Spleen (tissue), 11 donors: ENCODE results near the gene FAM222A. TPM values are rescaled to one million over a fixed set of nuclear protein-coding genes. Genes with fewer than 3 reads are reported as not detected.
A peak's percentile ranks its signal among the peaks of the same experiment; 100 is the strongest.

Experiments used
- DNase-seq: peaks from one replicate; pipeline ENCODE4 v3.0.0-alpha.2; 2020
- H3K27ac ChIP-seq, 8 donors: fragments of 200-600 bp; sonication (generic) in 7 of 8; 1 replicate in 4 of 8; 2 replicates in 4 of 8; pipeline versions ENCODE4 v1.5.0 to v1.8.0; 2016 to 2021; ENCODE audit warnings: inconsistent platforms in 4 of 8, mild to moderate bottlenecking in 4 of 8, moderate library complexity in 1 of 8
- H3K27me3 ChIP-seq, 7 donors: fragments of 200-600 bp; sonication (generic) in 6 of 7; replicated peaks in 1 of 7; 1 replicate in 4 of 7; 2 replicates in 3 of 7; pipeline versions ENCODE4 v1.5.0 to v1.8.0; 2016 to 2021; ENCODE audit warnings: inconsistent platforms in 3 of 7, mild to moderate bottlenecking in 1 of 7
- H3K36me3 ChIP-seq, 6 donors: fragments of 200-600 bp; sonication (generic) in 5 of 6; 1 replicate in 4 of 6; 2 replicates in 2 of 6; pipeline versions ENCODE4 v1.5.0 to v1.8.0; 2016 to 2021; ENCODE audit warnings: inconsistent platforms in 2 of 6
- H3K4me1 ChIP-seq, 6 donors: fragments of 200-600 bp; sonication (generic) in 5 of 6; 1 replicate in 3 of 6; 2 replicates in 3 of 6; pipeline versions ENCODE4 v1.5.0 to v1.8.0; 2016 to 2021; ENCODE audit warnings: inconsistent platforms in 3 of 6
- H3K4me3 ChIP-seq, 8 donors: fragments of 200-600 bp; sonication (generic) in 7 of 8; 1 replicate in 4 of 8; 2 replicates in 4 of 8; pipeline versions ENCODE4 v1.5.0 to v1.8.0; 2016 to 2021; ENCODE audit warnings: inconsistent platforms in 4 of 8, mild to moderate bottlenecking in 4 of 8, moderate library complexity in 2 of 8
- H3K9me3 ChIP-seq, 8 donors: fragments of 200-600 bp; sonication (generic) in 7 of 8; 1 replicate in 4 of 8; 2 replicates in 4 of 8; pipeline versions ENCODE4 v1.5.0 to v1.8.0; 2016 to 2021; ENCODE audit warnings: inconsistent platforms in 4 of 8
- CTCF ChIP-seq, 11 experiments: fragments of 200-600 bp in 7 of 11; fragments of 450-650 bp in 4 of 11; sonication (generic) in 4 of 11; IDR thresholded peaks in 8 of 11; conservative IDR thresholded peaks in 3 of 11; 1 replicate in 7 of 11; 2 replicates in 4 of 11; pipeline versions ENCODE4 v1.4.0 to v1.8.0; 2016 to 2021; ENCODE audit warnings: antibody characterized with exemption in 11 of 11, inconsistent platforms in 4 of 11, mild to moderate bottlenecking in 1 of 11
- POLR2A ChIP-seq, 3 donors: fragments of 450-650 bp; IDR thresholded peaks; one replicate each; pipeline ENCODE4 v1.5.1; 2017; ENCODE audit warnings: antibody characterized with exemption in 3 of 3, mild to moderate bottlenecking in 1 of 3
- POLR2AphosphoS5 ChIP-seq, 3 donors: sonication (generic); formaldehyde crosslinking; IDR thresholded peaks; one replicate each; pipeline ENCODE4 v1.5.1; 2017; ENCODE audit warnings: antibody characterized with exemption in 3 of 3
- WGBS, 5 donors: extraction: QIAGEN DNeasy Blood & Tissue Kit in 3 of 5; methylation state at CpG; one replicate each; pipeline versions ENCODE4 v1.1.5 to v1.1.7; 2013 to 2018; 5-methylcytosine and 5-hydroxymethylcytosine counted together
- intact Hi-C: fragments of 100-400 bp; cut with DNase I; formaldehyde crosslinking; loops from one replicate; pipeline ENCODE4 v1.15.0; 2023; ENCODE audit warnings: low total_unique reads
- polyA plus RNA-seq, 3 donors: library from polyadenylated mRNA; stranded (reverse); fragments of 200-250 nt; gene quantifications; one replicate each; pipeline ENCODE4 v1.2.1, GENCODE V29; 2013
- total RNA-seq, 7 donors: library from RNA; depleted of rRNA in 3 of 7; stranded (reverse); fragments of >200 nt in 3 of 7; fragmentation: NEBNext Ultra II Directional in 4 of 7; extraction: Animal tissue kit (Norgen Biotek cat#: 25700) in 4 of 7; gene quantifications; one replicate each; pipeline versions ENCODE4 v1.1.0 to v1.2.1, GENCODE V29; 2016 to 2021
- donor health status: healthy with polysubstance abuse.
- donor health status: DM: no; HTN: no; CAD: no; lungs with moderate emphysema.
- donor health status: DM: no; HTN: no; CAD: no.
- donor health status: Bipolar disorder and iron deficiency.
- donor health status: healthy.
- donor health status: DM: no; HTN: no; CAD: no.
- donor health status: DM: yes; HTN: yes; CAD: no.

The FAM222A gene
- total and polyA plus RNA-seq, 10 donors = 1.3 to 30.7 (median 16.8) TPM

DNA sequence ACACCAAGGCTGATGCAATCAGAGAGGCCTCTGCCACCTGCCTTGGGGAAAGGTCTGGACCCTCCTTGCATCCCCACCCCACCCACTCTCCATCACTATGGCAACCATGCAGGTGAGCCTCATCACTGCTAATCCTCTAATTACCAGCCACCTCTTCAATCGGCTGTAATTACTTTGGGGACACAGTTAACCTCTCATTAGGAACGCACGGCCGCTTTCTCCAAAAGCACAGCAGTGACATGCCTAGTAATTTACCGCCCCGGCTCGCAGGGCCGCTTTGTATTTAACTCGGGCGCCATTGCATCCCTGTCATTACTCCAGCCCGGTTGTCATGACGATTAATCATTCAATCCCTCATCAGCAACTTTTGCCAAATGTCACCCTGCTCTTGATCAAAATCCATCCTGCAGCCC lies 36.3 kb upstream of the FAM222A start:
- peaks cover 0 to 2% (median 0%) of the 10 kb centered on the region in 8 donors for H3K9me3 ChIP-seq
- no peak for TF ChIP-seq POLR2AphosphoS5 (IDR thresholded peaks at IDR 0.05)
- no peak for TF ChIP-seq CTCF (IDR thresholded peaks at IDR 0.05 in 8 of 11, conservative IDR thresholded peaks at IDR 0.05 in 3 of 11)
- TF ChIP-seq POLR2A (IDR thresholded peaks at IDR 0.05) = no peak
- WGBS, 5 donors = 53 to 72% (median 57%) methylated on average over 12 of the region's 12 CpGs

DNA sequence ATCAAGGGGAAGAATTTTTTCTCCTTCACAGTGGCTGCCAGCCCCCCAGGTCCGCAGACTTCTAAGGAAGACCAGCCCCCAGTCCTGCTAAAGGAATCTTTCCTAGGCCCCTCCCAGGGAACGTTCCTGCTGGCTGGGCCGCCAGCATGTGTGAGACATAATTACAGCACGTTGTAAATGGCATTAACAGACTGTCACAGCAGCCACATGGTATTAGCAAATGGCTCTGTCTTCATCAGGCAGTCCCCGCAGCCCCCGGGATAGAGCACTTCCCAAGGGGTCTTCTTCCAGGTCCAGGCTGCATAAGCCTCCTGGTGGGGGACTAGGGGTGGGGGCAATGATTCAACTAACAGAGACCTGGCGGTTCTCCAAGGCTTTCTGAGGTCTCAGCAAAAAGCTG lies 34.9 kb upstream of the FAM222A start:
- peak; percentile 31 for DNase-seq

More for the DNA sequence above, 36.3 kb upstream of the FAM222A start:
- no peak overlapping the region for H3K4me3 ChIP-seq
- DNase-seq = peak; percentile 21
- intact Hi-C loops = no loop called here
- peaks cover 0 to 39% (median 0%) of the 10 kb centered on the region in 7 donors for H3K27me3 ChIP-seq
- no peak overlapping the region for H3K27ac ChIP-seq
- H3K4me1 ChIP-seq = peaks cover 0 to 4% (median 0%) of the 10 kb centered on the region in 6 donors
- H3K36me3 ChIP-seq = no peaks in the 10 kb centered on the region

DNA sequence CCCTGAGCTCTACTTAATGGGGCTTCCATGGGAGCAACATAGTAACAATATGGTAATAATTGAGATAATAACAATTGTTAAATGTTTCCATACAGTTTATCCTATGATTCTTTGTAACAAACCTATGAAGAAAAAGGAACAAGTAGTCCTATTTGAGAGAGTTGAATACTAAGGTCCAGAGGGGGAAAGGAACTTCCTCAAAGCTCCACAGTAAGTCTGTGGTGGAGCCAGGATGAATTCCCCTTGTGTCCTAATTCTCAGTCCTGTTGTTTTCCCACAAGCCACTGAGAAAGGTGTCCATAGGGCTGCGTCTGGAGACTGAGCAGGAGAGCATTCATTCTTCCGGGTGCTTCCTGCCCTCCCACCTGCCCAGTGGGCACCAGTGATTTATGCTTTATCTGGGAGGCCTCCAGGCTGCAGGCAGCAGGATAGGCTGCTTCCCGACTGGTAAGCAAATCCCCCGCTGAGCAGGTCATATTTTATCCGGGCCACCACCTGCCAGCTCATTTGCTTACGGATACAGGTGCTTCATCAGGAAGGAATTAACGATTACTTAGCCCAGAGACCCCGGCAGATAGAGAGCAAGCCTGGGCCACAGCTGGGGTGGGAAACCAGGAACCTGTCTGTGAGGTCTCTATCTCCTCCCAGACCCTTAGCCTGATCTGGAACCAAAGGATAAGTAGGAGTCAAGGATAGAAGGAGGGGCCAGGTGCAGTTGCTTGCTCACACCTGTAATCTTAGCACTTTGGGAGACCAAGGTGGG lies 33.9 kb upstream of the FAM222A start:
- TF ChIP-seq POLR2A (IDR thresholded peaks at IDR 0.05) (no peak), POLR2AphosphoS5 (IDR thresholded peaks at IDR 0.05) (no peak), CTCF (IDR thresholded peaks at IDR 0.05 in 8 of 11, conservative IDR thresholded peaks at IDR 0.05 in 3 of 11) (no peak)
- DNase-seq = peak; percentile 35
- WGBS, 5 donors = 31 to 53% (median 45%) methylated on average over 8 of the region's 8 CpGs
- Histone ChIP-seq H3K4me1 (peaks cover 0 to 4% (median 0%) of the 10 kb centered on the region in 6 donors), H3K4me3 (no peak overlapping the region), H3K27me3 (peaks cover 0 to 39% (median 0%) of the 10 kb centered on the region in 7 donors), H3K9me3 (no peaks in the 10 kb centered on the region), H3K36me3 (no peaks in the 10 kb centered on the region), H3K27ac (no peak overlapping the region)
- intact Hi-C loops = no loop called here

More for the DNA sequence above, 34.9 kb upstream of the FAM222A start:
- WGBS, 5 donors = 30 to 47% (median 35%) methylated on average over 5 to 7 of the region's 7 CpGs
- Histone ChIP-seq H3K36me3 (no peaks in the 10 kb centered on the region), H3K4me3 (no peak overlapping the region), H3K9me3 (no peaks in the 10 kb centered on the region), H3K27ac (no peak overlapping the region), H3K4me1 (peaks cover 0 to 4% (median 0%) of the 10 kb centered on the region in 6 donors), H3K27me3 (peaks cover 0 to 39% (median 0%) of the 10 kb centered on the region in 7 donors)
- intact Hi-C loops = no loop called here
- TF ChIP-seq POLR2A (IDR thresholded peaks at IDR 0.05) (no peak), CTCF (IDR thresholded peaks at IDR 0.05 in 8 of 11, conservative IDR thresholded peaks at IDR 0.05 in 3 of 11) (no peak), POLR2AphosphoS5 (IDR thresholded peaks at IDR 0.05) (no peak)

- no peak overlapping the region for H3K4me3 ChIP-seq
- no peaks in the 10 kb centered on the region for H3K36me3 ChIP-seq
- peaks cover 0 to 4% (median 0%) of the 10 kb centered on the region in 6 donors for H3K4me1 ChIP-seq
- intact Hi-C loops = no loop called here
- H3K9me3 ChIP-seq = no peaks in the 10 kb centered on the region
- no peak for TF ChIP-seq CTCF (IDR thresholded peaks at IDR 0.05 in 8 of 11, conservative IDR thresholded peaks at IDR 0.05 in 3 of 11)
- no peak for TF ChIP-seq POLR2A (IDR thresholded peaks at IDR 0.05)
- TF ChIP-seq POLR2AphosphoS5 (IDR thresholded peaks at IDR 0.05) = no peak
- peaks cover 0 to 37% (median 0%) of the 10 kb centered on the region in 7 donors for H3K27me3 ChIP-seq
- 61 to 86% (median 73%) methylated on average over 4 of the region's 4 CpGs for WGBS, 5 donors
- H3K27ac ChIP-seq = no peak overlapping the region
- DNase-seq = no peak
These were observed 33.2 kb upstream of the FAM222A start for GRCh38 chr12:109680264-109681005.
